GM19351 (cell line): ENCODE results near the gene HDAC6.
"Not testable (repeated sequence)": the region's sequence is repeated elsewhere in the genome, so short reads cannot be mapped to it uniquely, and the experiment has no call there.

ENCODE experiments used
- ATAC-seq: cut with Tn5 transposase; IDR thresholded peaks from one replicate; pipeline ENCODE4 v1.9.1; 2021; ENCODE audit warnings: mild to moderate bottlenecking, moderate library complexity; ENCODE audit not compliant: unreplicated experiment

HDAC6 gene

DNA sequence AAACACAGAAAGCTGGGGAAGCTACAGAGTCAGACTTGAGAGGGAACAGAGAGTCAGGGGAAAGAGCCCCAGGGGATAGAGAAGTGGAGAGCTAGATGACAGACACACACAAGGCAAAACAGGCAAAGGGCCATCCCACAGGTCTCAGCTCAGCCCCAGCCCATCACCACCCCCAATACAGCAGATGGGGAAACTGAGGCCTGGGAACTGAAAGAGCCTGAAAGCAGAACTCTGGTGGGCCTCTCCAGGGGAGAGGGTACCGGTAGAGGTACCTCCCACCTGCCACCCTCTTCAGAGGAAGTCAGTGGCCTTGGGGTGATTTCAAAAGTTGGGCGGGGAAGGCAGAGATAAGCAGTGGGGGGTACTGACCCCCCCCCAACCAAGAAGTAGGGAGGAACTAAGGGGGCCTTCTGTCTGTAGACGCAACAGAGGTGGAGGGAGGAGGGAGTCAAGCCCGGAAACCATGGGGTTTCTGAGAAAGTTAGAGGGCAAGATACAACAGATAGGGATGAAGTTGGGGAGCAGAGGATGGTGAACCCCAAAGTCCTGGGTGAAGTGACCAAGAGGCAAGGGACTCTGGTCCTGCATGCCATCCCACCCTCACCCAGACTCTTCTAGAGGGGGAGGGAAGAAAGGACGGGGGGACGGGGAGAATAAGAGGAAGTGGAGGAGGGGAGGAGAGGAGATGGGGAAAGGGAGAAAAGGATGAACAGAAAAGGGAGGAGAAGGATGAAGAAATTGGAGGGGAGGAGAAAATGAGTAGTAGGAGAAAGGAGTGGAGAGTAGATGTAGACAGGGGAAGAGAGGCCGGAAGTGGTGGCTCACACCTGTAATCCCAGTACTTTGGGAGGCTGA lies 12.3 kb upstream of the HDAC6 start:
- ATAC-seq = no peak

- ATAC-seq = no peak
These were observed 11.4 kb upstream of the HDAC6 start for GRCh38 chrX:48790477-48790876.

- no peak for ATAC-seq
These were observed 10.6 kb upstream of the HDAC6 start for GRCh38 chrX:48791063-48791820.

DNA sequence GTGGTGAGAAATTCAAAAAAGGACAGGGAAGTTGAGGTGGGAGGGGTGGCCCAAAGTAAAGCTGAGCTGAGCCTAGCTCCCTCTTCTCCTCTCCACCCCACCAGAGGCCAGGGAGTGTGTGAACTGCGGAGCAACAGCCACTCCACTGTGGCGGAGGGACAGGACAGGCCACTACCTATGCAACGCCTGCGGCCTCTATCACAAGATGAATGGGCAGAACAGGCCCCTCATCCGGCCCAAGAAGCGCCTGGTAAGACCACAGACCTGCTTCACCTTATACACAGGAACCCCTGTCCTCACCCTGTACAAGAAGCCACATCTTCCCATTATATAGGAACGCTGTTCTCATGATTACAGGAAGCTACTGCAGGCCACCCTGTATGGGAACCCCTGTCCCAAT lies 9.6 kb upstream of the HDAC6 start:
- ATAC-seq = no peak

GRCh38 chrX:48793935-48794334 lies 7.9 kb upstream of the HDAC6 start:
- ATAC-seq = no peak

GRCh38 chrX:48794340-48794910 lies 7.4 kb upstream of the HDAC6 start:
- no peak for ATAC-seq

- ATAC-seq = no peak
These were observed 6.9 kb upstream of the HDAC6 start for GRCh38 chrX:48794911-48795515.

DNA sequence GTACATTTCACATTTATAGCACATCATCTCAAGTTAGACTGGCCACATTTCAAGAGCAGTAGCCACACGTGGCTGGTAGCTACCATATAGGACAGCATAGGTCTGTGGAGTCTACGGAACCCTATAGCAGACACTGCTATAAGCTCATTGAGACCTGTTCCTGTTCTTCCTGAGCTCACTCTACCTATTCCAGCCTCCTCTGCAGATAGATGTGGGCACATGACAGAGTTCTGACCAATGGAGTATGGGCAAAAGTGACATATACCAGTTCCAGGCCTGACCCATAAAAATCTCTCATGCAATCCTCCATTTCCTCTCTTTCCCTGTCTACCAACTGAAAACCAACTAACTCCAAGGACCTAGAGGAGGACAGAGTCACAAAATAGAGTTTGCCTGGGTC lies 3.5 kb upstream of the HDAC6 start:
- no peak for ATAC-seq

DNA sequence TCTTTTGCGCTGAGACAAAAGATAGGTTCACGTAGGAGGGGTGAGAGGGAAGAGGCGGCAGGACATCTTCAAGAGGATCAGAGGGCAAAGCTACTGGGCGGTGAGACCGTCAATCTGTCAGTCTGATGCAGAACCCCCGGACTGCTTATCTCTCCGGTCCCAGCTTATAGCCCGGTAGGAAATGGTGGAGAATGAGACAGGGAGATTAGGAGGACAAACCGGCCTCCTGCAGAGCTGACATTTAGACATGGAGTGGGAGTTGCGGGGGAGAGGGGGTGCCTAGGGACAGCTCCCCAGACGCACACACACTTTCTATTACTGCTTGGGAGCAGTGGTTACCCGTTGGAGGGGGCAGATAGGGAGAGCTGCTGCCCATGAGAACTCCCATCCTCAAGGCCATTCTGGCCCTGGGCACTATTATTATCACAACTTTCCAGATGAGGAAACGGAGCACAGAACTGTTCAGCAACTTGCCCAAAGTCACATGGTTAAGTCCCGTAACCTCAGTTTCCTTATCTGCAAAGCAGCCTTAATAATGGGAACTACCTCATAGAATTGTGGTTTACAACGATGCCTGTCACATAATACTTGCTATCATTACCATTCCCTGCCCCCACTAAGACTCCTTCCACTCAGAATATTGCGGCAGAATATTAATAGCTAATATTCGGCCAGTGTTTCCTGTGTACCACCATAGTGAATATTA lies 1.1 kb upstream of the HDAC6 start:
- no peak for ATAC-seq

- ATAC-seq = peak; percentile 48
These were observed 430 bp downstream of the HDAC6 start for GRCh38 chrX:48802089-48802904.

- ATAC-seq = no peak
These were observed 986 bp downstream of the HDAC6 start for GRCh38 chrX:48802905-48803200.

DNA sequence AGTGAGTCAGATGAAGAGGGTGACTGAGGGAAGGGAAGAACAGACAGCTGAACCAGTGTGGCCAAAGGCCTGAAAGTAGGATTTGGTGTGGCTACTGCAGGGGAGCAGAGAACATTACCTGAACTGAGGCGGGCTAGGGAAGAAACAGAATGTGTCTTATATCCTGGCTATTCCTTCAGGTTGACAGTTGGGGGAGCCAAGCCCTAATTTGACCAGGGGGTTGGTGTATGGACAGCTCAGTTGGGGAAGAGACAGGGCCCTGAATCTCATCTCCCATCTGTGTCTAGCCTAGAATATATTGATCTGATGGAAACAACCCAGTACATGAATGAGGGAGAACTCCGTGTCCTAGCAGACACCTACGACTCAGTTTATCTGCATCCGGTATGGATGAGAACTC lies 4.2 kb downstream of the HDAC6 start:
- no peak for ATAC-seq

- no peak for ATAC-seq
These were observed 11.8 kb downstream of the HDAC6 start for GRCh38 chrX:48813644-48814043.

- ATAC-seq = no peak
These were observed 12.9 kb downstream of the HDAC6 start for GRCh38 chrX:48814722-48815121.

DNA sequence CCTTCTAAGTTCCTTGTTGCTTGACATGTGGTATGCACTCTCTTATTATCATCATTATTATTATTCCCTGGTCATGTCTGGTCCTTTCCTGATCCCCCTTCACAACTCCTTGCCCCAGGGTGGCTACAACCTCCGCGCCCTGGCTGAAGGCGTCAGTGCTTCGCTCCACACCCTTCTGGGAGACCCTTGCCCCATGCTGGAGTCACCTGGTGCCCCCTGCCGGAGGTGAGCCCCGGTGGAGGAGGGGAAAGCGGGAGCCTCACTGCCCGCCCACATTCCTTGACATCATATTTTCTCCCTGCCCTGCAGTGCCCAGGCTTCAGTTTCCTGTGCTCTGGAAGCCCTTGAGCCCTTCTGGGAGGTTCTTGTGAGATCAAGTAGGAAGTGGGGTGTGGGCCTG lies 13.4 kb downstream of the HDAC6 start:
- ATAC-seq = no peak

DNA sequence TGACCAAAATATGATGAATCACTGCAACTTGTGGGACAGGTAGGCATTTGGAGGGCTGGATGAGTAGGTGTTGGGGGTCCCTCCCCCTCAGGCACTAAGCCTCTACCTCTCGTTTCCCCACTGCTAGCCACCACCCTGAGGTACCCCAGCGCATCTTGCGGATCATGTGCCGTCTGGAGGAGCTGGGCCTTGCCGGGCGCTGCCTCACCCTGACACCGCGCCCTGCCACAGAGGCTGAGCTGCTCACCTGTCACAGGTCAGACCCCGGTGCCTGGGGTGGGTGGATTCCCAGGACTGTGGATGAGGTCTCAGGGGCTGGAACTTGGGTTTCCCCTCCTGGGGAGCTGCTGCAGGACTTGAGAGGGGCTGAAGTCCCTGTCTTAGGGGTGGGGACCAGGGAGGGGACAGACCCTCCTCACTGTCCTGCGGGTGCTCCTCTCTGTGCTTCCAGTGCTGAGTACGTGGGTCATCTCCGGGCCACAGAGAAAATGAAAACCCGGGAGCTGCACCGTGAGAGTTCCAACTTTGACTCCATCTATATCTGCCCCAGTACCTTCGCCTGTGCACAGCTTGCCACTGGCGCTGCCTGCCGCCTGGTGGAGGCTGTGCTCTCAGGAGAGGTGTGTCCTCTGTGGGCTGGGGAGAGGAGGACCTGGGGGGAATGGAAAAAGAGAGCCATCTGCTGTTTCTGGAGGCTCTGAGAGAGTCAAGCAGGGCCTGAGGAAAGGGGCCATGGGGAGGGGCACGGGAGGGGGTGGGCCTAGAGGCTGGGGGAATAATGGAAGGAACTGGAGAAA lies 14.3 kb downstream of the HDAC6 start:
- ATAC-seq = no peak

DNA sequence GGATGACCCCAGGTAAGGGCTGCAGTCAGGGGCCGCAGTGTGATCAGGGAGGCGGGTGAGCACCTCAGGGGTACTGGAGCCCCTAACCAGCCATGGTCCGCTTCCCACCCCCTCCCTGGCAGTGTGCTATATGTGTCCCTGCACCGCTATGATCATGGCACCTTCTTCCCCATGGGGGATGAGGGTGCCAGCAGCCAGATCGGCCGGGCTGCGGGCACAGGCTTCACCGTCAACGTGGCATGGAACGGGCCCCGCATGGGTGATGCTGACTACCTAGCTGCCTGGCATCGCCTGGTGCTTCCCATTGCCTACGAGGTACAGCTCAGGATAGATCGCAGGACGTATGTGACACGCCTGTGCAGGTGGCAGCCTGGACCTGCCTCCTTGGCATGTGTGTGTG lies 16.2 kb downstream of the HDAC6 start:
- no peak for ATAC-seq

DNA sequence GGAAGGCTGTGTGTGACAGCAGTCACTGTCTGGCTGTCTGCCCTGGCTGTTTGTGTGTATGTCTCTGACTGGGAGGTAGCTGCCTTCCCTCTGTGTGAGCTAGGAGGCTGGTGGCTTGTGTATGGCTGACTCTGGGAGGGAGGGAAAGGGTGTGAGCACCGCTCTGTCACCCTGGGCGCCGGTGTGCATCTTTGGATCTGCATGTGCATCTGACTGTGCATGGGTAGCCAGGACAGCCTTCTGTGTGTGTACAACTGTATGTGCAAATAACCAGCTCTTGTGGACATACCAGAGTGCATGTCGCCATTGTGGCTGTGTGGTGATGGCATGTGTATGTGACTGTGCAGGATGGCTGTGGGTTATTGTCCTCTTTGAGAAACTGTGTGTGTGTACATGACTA lies 17.0 kb downstream of the HDAC6 start:
- no peak for ATAC-seq

GRCh38 chrX:48819394-48819793 lies 17.5 kb downstream of the HDAC6 start:
- not testable (repeated sequence) for ATAC-seq
